GM19023 (cell line): ENCODE measurements around the gene SIRT7.

Source experiments
- ATAC-seq: cut with Tn5 transposase; IDR thresholded peaks from one replicate; pipeline ENCODE4 v1.9.1; 2021; ENCODE audit warnings: mild to moderate bottlenecking, moderate library complexity; ENCODE audit not compliant: unreplicated experiment

Gene SIRT7

GRCh38 chr17:81890447-81891302, 27.3 kb downstream of the SIRT7 start:
- ATAC-seq: peak; percentile 22

- ATAC-seq: no peak
These were observed 28.4 kb downstream of the SIRT7 start for GRCh38 chr17:81889602-81890001.

GRCh38 chr17:81888988-81889595, 28.9 kb downstream of the SIRT7 start:
- ATAC-seq: no peak

GRCh38 chr17:81888105-81888987, 29.6 kb downstream of the SIRT7 start:
- ATAC-seq: no peak

- no peak for ATAC-seq
These were observed 32.0 kb downstream of the SIRT7 start for GRCh38 chr17:81885869-81886548.

GRCh38 chr17:81885454-81885853, 32.5 kb downstream of the SIRT7 start:
- no peak for ATAC-seq

- no peak for ATAC-seq
These were observed 33.0 kb downstream of the SIRT7 start for GRCh38 chr17:81884968-81885367.

GRCh38 chr17:81884520-81884919, 33.5 kb downstream of the SIRT7 start:
- ATAC-seq: no peak

GRCh38 chr17:81879121-81879520, 38.9 kb downstream of the SIRT7 start:
- ATAC-seq: no peak

GRCh38 chr17:81878294-81878693, 39.7 kb downstream of the SIRT7 start:
- ATAC-seq: no peak

- no peak for ATAC-seq
These were observed 40.4 kb downstream of the SIRT7 start for GRCh38 chr17:81877569-81877968.

- peak; percentile 56 for ATAC-seq
These were observed 46.4 kb downstream of the SIRT7 start for GRCh38 chr17:81871387-81872230.

GRCh38 chr17:81870981-81871386, 47.0 kb downstream of the SIRT7 start, which contains the start of gene ARHGDIA:
Gene ARHGDIA (minus strand): TSS chr17:81871337. CDS start chr17:81869930, 1,407 bp downstream.
- ATAC-seq: peak; percentile 24

- ATAC-seq: peak; percentile 18
These were observed 47.6 kb downstream of the SIRT7 start for GRCh38 chr17:81870131-81870980.

GRCh38 chr17:81869221-81870130, 48.5 kb downstream of the SIRT7 start:
- ATAC-seq: no peak

- no peak for ATAC-seq
These were observed 49.2 kb downstream of the SIRT7 start for GRCh38 chr17:81868674-81869220.

GRCh38 chr17:81867991-81868673, 49.8 kb downstream of the SIRT7 start:
- ATAC-seq: no peak
